ENCODE results near the gene SSRP1. TPM values are rescaled to one million over a fixed set of nuclear protein-coding genes. Genes with fewer than 3 reads are reported as not detected.
"Not testable (repeated sequence)": the region's sequence is repeated elsewhere in the genome, so short reads cannot be mapped to it uniquely, and the experiment has no call there.

SSRP1 gene
- total RNA-seq, 1 experiment from 2014 or later = 399 TPM

GRCh38 chr11:57340039-57340615 is 4.4 kb upstream of the SSRP1 start:
- intact Hi-C loops (cut with micrococcal nuclease; ENCODE audit: unreplicated experiment) = loop anchor here (5.0 kb wide), 1 partner anchor 498 kb away; no protein-coding TSS in a partner anchor

GRCh38 chr11:57339328-57339727 is 3.6 kb upstream of the SSRP1 start:
- no peak for DNase-seq (ENCODE audit: low spot score)
- intact Hi-C loops (cut with micrococcal nuclease; ENCODE audit: unreplicated experiment) = loop anchor here (5.0 kb wide), 1 partner anchor 328 kb away; the partner anchor contains the start of gene ZDHHC5
- Histone ChIP-seq H3K4me3 (ENCODE audit: low read depth, low read length, poor library complexity, severe bottlenecking) (no peak overlapping the region), H3K27ac (ENCODE audit: low read depth, low read length, poor library complexity, severe bottlenecking) (no peak overlapping the region), H3K27me3 (replicated peaks; ENCODE audit: insufficient read depth, low read depth, low read length, poor library complexity) (no peaks in the 10 kb centered on the region), H3K36me3 (ENCODE audit: insufficient read depth, low read length, poor library complexity, severe bottlenecking) (peaks cover 3% of the 10 kb centered on the region), H3K4me1 (ENCODE audit: insufficient read depth, low read length, poor library complexity, severe bottlenecking) (peaks cover 8% of the 10 kb centered on the region), H3K9me3 (ENCODE audit: low read depth, low read length, poor library complexity, severe bottlenecking) (no peaks in the 10 kb centered on the region)
- CTCF ChIA-PET = interaction anchor here (0.5 kb wide), 1 partner anchor 35 kb away, joined by 5 read pairs; no protein-coding TSS in a partner anchor
- BruUV-seq (replicated peaks) = no TSS peak
- TF ChIP-seq EZH2 (IDR thresholded peaks at IDR 0.05; ENCODE audit: borderline replicate concordance, low read depth, low read length, poor library complexity, severe bottlenecking) (no peak), CTCF (conservative IDR thresholded peaks at IDR 0.05; ENCODE audit: low read depth, low read length) (no peak)
- POLR2A ChIA-PET (ENCODE audit: low non-redundant PET) = interaction anchor here (0.5 kb wide), 1 partner anchor 16 kb away, joined by 3 read pairs; no protein-coding TSS in a partner anchor

More at GRCh38 chr11:57340039-57340615, 4.4 kb upstream of the SSRP1 start:
- TF ChIP-seq CTCF (conservative IDR thresholded peaks at IDR 0.05; ENCODE audit: low read depth, low read length) (peak; percentile 60), EZH2 (IDR thresholded peaks at IDR 0.05; ENCODE audit: borderline replicate concordance, low read depth, low read length, poor library complexity, severe bottlenecking) (no peak)
- CTCF ChIA-PET = interaction anchor here (1.0 to 1.1 kb wide), 2 partner anchors 499 to 557 kb away, joined by 3 to 4 read pairs; no protein-coding TSS in a partner anchor
- H3K4me1 ChIP-seq (ENCODE audit: insufficient read depth, low read length, poor library complexity, severe bottlenecking) = peaks cover 4% of the 10 kb centered on the region
- no peaks in the 10 kb centered on the region for H3K36me3 ChIP-seq (ENCODE audit: insufficient read depth, low read length, poor library complexity, severe bottlenecking)
- POLR2A ChIA-PET (ENCODE audit: low non-redundant PET) = no interaction called here
- no peak overlapping the region for H3K27ac ChIP-seq (ENCODE audit: low read depth, low read length, poor library complexity, severe bottlenecking)
- no peak overlapping the region for H3K4me3 ChIP-seq (ENCODE audit: low read depth, low read length, poor library complexity, severe bottlenecking)
- no peaks in the 10 kb centered on the region for H3K9me3 ChIP-seq (ENCODE audit: low read depth, low read length, poor library complexity, severe bottlenecking)
- DNase-seq (ENCODE audit: low spot score) = peak; percentile 75
- BruUV-seq (replicated peaks) = no TSS peak
- H3K27me3 ChIP-seq (replicated peaks; ENCODE audit: insufficient read depth, low read depth, low read length, poor library complexity) = no peaks in the 10 kb centered on the region

DNA sequence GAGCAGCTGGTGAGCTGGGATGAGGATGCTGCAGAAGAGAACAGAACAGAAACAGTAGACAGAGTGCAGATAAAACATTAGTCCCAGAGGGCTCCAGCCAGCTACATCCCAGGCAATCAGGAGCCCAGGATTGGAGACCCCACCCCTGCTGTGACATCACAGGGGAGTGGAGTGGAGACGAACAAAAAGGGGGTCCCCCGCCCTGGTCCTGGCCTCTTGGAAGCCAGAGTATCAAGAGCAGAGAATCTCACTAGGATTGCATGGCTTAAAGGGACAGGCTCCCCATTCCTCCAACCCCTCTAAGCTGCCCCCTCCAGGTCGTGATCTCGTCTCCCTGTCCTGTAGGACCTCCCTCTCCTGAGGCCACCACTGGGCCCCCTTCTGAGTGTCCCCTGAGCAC is 2.5 kb upstream of the SSRP1 start, which contains the start of gene P2RX3:
Gene P2RX3, plus strand, starts transcription at position 211 of the 400 bp plus-strand sequence. CDS start 199 bp downstream, outside the sequence.
- peaks cover 11% of the 10 kb centered on the region for H3K4me1 ChIP-seq (ENCODE audit: insufficient read depth, low read length, poor library complexity, severe bottlenecking)
- POLR2A ChIA-PET (ENCODE audit: low non-redundant PET) = no interaction called here
- TF ChIP-seq EZH2 (IDR thresholded peaks at IDR 0.05; ENCODE audit: borderline replicate concordance, low read depth, low read length, poor library complexity, severe bottlenecking) (no peak), CTCF (conservative IDR thresholded peaks at IDR 0.05; ENCODE audit: low read depth, low read length) (no peak)
- intact Hi-C loops (cut with micrococcal nuclease; ENCODE audit: unreplicated experiment) = loop anchor here (5.0 kb wide), 1 partner anchor 329 kb away; the partner anchor contains the start of gene ZDHHC5
- DNase-seq (ENCODE audit: low spot score) = no peak
- H3K36me3 ChIP-seq (ENCODE audit: insufficient read depth, low read length, poor library complexity, severe bottlenecking) = peaks cover 15% of the 10 kb centered on the region
- H3K9me3 ChIP-seq (ENCODE audit: low read depth, low read length, poor library complexity, severe bottlenecking) = no peaks in the 10 kb centered on the region
- CTCF ChIA-PET = no interaction called here
- no peak within 1 kb of the TSS for H3K27ac ChIP-seq (ENCODE audit: low read depth, low read length, poor library complexity, severe bottlenecking)
- BruUV-seq (replicated peaks) = no TSS peak
- H3K4me3 ChIP-seq (ENCODE audit: low read depth, low read length, poor library complexity, severe bottlenecking) = no peak within 1 kb of the TSS
- no peaks in the 10 kb centered on the region for H3K27me3 ChIP-seq (replicated peaks; ENCODE audit: insufficient read depth, low read depth, low read length, poor library complexity)

GRCh38 chr11:57336856-57337255 is 1.2 kb upstream of the SSRP1 start:
- POLR2A ChIA-PET (ENCODE audit: low non-redundant PET); DNase-seq (ENCODE audit: low spot score): not testable (repeated sequence)
- peak overlapping the region; percentile 93 for H3K27ac ChIP-seq (ENCODE audit: low read depth, low read length, poor library complexity, severe bottlenecking)

More at GRCh38 chr11:57336856-57337255, 1.2 kb upstream of the SSRP1 start:
- not testable (repeated sequence) for H3K27me3 ChIP-seq (replicated peaks; ENCODE audit: insufficient read depth, low read depth, low read length, poor library complexity); H3K4me3 ChIP-seq (ENCODE audit: low read depth, low read length, poor library complexity, severe bottlenecking); BruUV-seq (replicated peaks); H3K9me3 ChIP-seq (ENCODE audit: low read depth, low read length, poor library complexity, severe bottlenecking)
- Histone ChIP-seq H3K4me1 (ENCODE audit: insufficient read depth, low read length, poor library complexity, severe bottlenecking) (peaks cover 11% of the 10 kb centered on the region), H3K36me3 (ENCODE audit: insufficient read depth, low read length, poor library complexity, severe bottlenecking) (peaks cover 28% of the 10 kb centered on the region)
- intact Hi-C loops (cut with micrococcal nuclease; ENCODE audit: unreplicated experiment) = loop anchor here (5.0 kb wide), 1 partner anchor 330 kb away; the partner anchor contains the start of gene ZDHHC5
- CTCF ChIA-PET = interaction anchor here (2.1 kb wide), 1 partner anchor 9 kb away, joined by 5 read pairs; no protein-coding TSS in a partner anchor

Measured in A673 (cell line).